ENCODE results near the gene PARD3B. TPM values are rescaled to one million over a fixed set of nuclear protein-coding genes. Genes with fewer than 3 reads are reported as not detected.

The PARD3B gene
- total RNA-seq, 1 experiment from 2014 or later = 7.6 TPM

GRCh38 chr2:205629091-205629776 lies 1084.0 kb downstream of the PARD3B start:
- no peak overlapping the region for H3K4me3 ChIP-seq (ENCODE audit: low read depth, low read length, poor library complexity, severe bottlenecking)
- POLR2A ChIA-PET (ENCODE audit: low non-redundant PET) = no interaction called here
- no TSS peak for BruUV-seq (replicated peaks)
- no peak for DNase-seq (ENCODE audit: low spot score)
- intact Hi-C loops (cut with micrococcal nuclease; ENCODE audit: unreplicated experiment) = no loop called here
- TF ChIP-seq CTCF (conservative IDR thresholded peaks at IDR 0.05; ENCODE audit: low read depth, low read length) = no peak
- no peak for TF ChIP-seq EZH2 (IDR thresholded peaks at IDR 0.05; ENCODE audit: borderline replicate concordance, low read depth, low read length, poor library complexity, severe bottlenecking)
- H3K27ac ChIP-seq (ENCODE audit: low read depth, low read length, poor library complexity, severe bottlenecking) = no peak overlapping the region
- H3K36me3 ChIP-seq (ENCODE audit: insufficient read depth, low read length, poor library complexity, severe bottlenecking) = no peaks in the 10 kb centered on the region
- H3K9me3 ChIP-seq (ENCODE audit: low read depth, low read length, poor library complexity, severe bottlenecking) = no peaks in the 10 kb centered on the region
- no peaks in the 10 kb centered on the region for H3K27me3 ChIP-seq (replicated peaks; ENCODE audit: insufficient read depth, low read depth, low read length, poor library complexity)
- H3K4me1 ChIP-seq (ENCODE audit: insufficient read depth, low read length, poor library complexity, severe bottlenecking) = no peaks in the 10 kb centered on the region
- CTCF ChIA-PET = no interaction called here

- ChIA-PET CTCF (no interaction called here), POLR2A (ENCODE audit: low non-redundant PET) (no interaction called here)
- Histone ChIP-seq H3K9me3 (ENCODE audit: low read depth, low read length, poor library complexity, severe bottlenecking) (no peaks in the 10 kb centered on the region), H3K36me3 (ENCODE audit: insufficient read depth, low read length, poor library complexity, severe bottlenecking) (no peaks in the 10 kb centered on the region), H3K4me1 (ENCODE audit: insufficient read depth, low read length, poor library complexity, severe bottlenecking) (no peaks in the 10 kb centered on the region), H3K4me3 (ENCODE audit: low read depth, low read length, poor library complexity, severe bottlenecking) (no peak overlapping the region), H3K27ac (ENCODE audit: low read depth, low read length, poor library complexity, severe bottlenecking) (no peak overlapping the region), H3K27me3 (replicated peaks; ENCODE audit: insufficient read depth, low read depth, low read length, poor library complexity) (no peaks in the 10 kb centered on the region)
- no peak for DNase-seq (ENCODE audit: low spot score)
- TF ChIP-seq CTCF (conservative IDR thresholded peaks at IDR 0.05; ENCODE audit: low read depth, low read length) (no peak), EZH2 (IDR thresholded peaks at IDR 0.05; ENCODE audit: borderline replicate concordance, low read depth, low read length, poor library complexity, severe bottlenecking) (no peak)
- no TSS peak for BruUV-seq (replicated peaks)
- intact Hi-C loops (cut with micrococcal nuclease; ENCODE audit: unreplicated experiment) = no loop called here
Measured at GRCh38 chr2:205633994-205634393, 1088.7 kb downstream of the PARD3B start.

- TF ChIP-seq CTCF (conservative IDR thresholded peaks at IDR 0.05; ENCODE audit: low read depth, low read length) (no peak), EZH2 (IDR thresholded peaks at IDR 0.05; ENCODE audit: borderline replicate concordance, low read depth, low read length, poor library complexity, severe bottlenecking) (no peak)
- H3K4me3 ChIP-seq (ENCODE audit: low read depth, low read length, poor library complexity, severe bottlenecking) = no peak overlapping the region
- CTCF ChIA-PET = no interaction called here
- H3K9me3 ChIP-seq (ENCODE audit: low read depth, low read length, poor library complexity, severe bottlenecking) = no peaks in the 10 kb centered on the region
- no peak for DNase-seq (ENCODE audit: low spot score)
- POLR2A ChIA-PET (ENCODE audit: low non-redundant PET) = no interaction called here
- no peaks in the 10 kb centered on the region for H3K4me1 ChIP-seq (ENCODE audit: insufficient read depth, low read length, poor library complexity, severe bottlenecking)
- no peaks in the 10 kb centered on the region for H3K36me3 ChIP-seq (ENCODE audit: insufficient read depth, low read length, poor library complexity, severe bottlenecking)
- H3K27ac ChIP-seq (ENCODE audit: low read depth, low read length, poor library complexity, severe bottlenecking) = no peak overlapping the region
- intact Hi-C loops (cut with micrococcal nuclease; ENCODE audit: unreplicated experiment) = no loop called here
- BruUV-seq (replicated peaks) = no TSS peak
- no peaks in the 10 kb centered on the region for H3K27me3 ChIP-seq (replicated peaks; ENCODE audit: insufficient read depth, low read depth, low read length, poor library complexity)
Measured at GRCh38 chr2:205636549-205637319, 1091.5 kb downstream of the PARD3B start.

Data from A673 (cell line).